ENCODE results near the gene UBALD1.

DNA sequence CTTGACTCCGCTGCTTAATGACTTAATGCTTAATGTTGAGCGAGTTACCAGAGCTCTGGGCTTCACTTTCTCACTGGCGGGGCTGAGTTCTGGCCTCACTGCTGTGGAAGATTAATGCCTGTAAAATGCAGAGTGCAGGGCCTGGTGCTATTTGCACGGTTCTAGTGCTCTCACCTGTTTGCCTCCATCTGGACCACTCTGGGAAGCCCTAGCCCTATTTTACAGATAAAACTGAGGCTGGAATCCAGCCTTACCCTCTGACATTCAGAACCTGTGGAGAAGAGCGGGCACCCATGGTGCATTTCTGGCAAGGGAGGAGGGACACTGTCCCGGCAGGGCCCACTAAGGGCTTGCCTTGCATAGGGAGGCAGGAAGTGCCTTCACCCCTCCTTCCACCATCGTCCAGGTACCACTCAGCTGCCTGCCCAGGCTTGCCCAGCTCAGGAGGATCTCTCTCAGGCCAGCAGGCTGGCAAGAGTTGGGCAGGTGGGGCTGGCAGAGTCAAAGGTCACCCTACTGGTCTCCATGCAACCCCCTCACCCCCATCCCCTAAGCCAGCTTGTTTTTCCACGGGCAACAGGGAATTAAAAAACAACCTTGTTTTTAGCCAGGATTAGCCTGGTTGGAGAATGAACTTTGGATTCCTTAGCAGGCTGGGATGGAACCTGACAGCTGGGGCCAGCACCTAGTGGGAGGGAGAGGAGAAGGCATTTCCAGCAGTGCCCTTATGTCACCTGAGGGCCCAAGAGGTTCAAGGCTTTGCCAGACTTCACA lies 4.1 kb upstream of the UBALD1 start:
- TF ChIP-seq, protein P1, sequence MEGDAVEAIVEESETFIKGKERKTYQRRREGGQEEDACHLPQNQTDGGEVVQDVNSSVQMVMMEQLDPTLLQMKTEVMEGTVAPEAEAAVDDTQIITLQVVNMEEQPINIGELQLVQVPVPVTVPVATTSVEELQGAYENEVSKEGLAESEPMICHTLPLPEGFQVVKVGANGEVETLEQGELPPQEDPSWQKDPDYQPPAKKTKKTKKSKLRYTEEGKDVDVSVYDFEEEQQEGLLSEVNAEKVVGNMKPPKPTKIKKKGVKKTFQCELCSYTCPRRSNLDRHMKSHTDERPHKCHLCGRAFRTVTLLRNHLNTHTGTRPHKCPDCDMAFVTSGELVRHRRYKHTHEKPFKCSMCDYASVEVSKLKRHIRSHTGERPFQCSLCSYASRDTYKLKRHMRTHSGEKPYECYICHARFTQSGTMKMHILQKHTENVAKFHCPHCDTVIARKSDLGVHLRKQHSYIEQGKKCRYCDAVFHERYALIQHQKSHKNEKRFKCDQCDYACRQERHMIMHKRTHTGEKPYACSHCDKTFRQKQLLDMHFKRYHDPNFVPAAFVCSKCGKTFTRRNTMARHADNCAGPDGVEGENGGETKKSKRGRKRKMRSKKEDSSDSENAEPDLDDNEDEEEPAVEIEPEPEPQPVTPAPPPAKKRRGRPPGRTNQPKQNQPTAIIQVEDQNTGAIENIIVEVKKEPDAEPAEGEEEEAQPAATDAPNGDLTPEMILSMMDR (IDR thresholded peaks at IDR 0.05), result no peak
- TF ChIP-seq POLR2A (IDR thresholded peaks at IDR 0.05), result no peak
